Stimulated activated CD8-positive, alpha-beta memory T cell treated with anti-CD3 and anti-CD28 coated beads, Interleukin-7, amount 100 ng/mL, for 1 hour (primary cell): ENCODE measurements around the gene TBX4.

Source experiments
- DNase-seq, 2 donors: peaks; one replicate each; pipeline ENCODE4 v3.0.0-alpha.2; 2020; ENCODE audit warnings: low read depth in 2 of 2

Gene TBX4

GRCh38 chr17:61454381-61455323 is 2.4 kb downstream of the TBX4 start:
- no peak for DNase-seq

GRCh38 chr17:61455324-61456060 is 3.3 kb downstream of the TBX4 start:
- DNase-seq = no peak

GRCh38 chr17:61456061-61456681 is 3.9 kb downstream of the TBX4 start:
- DNase-seq = no peak

GRCh38 chr17:61456688-61457225 is 4.5 kb downstream of the TBX4 start:
- no peak for DNase-seq

GRCh38 chr17:61457226-61457983 is 5.2 kb downstream of the TBX4 start:
- no peak for DNase-seq

- DNase-seq = no peak
Measured at GRCh38 chr17:61458000-61458399, 5.8 kb downstream of the TBX4 start.

GRCh38 chr17:61458421-61459141 is 6.4 kb downstream of the TBX4 start:
- DNase-seq = no peak

- DNase-seq = no peak
Measured at GRCh38 chr17:61459142-61459809, 7.1 kb downstream of the TBX4 start.

GRCh38 chr17:61459939-61460718 is 7.9 kb downstream of the TBX4 start:
- DNase-seq = no peak

GRCh38 chr17:61460796-61461585 is 8.8 kb downstream of the TBX4 start:
- DNase-seq = no peak

GRCh38 chr17:61461586-61461966 is 9.4 kb downstream of the TBX4 start:
- DNase-seq = no peak

- DNase-seq = no peak
Measured at GRCh38 chr17:61461967-61462718, 9.9 kb downstream of the TBX4 start.

- no peak for DNase-seq
Measured at GRCh38 chr17:61462719-61463315, 10.6 kb downstream of the TBX4 start.

- no peak for DNase-seq
Measured at GRCh38 chr17:61463316-61464129, 11.3 kb downstream of the TBX4 start.

GRCh38 chr17:61464130-61464842 is 12.1 kb downstream of the TBX4 start:
- no peak for DNase-seq

GRCh38 chr17:61464843-61465180 is 12.6 kb downstream of the TBX4 start:
- no peak for DNase-seq
